Measurements from ENCODE around the gene EXOSC9.

EXOSC9 gene

DNA sequence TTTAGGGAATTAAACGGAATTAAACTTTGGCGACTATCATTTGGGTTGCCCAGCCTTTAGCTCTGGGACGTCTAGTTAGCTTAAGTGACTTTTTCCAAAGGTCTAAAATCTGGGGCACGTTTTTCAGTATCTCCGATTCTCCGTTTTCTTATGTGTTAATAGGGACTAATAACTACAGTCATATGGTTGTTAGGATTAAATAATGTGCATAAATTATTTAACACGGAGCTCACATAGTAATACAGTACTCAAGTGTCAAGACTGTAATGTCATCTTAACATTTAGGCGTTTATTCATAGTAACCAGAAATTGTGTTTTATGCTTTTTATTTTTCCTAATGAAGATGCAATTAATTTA, 23.0 kb downstream of the EXOSC9 start:
- DNase-seq (ENCODE audit: low read depth in 2 of 2), result no peak

DNA sequence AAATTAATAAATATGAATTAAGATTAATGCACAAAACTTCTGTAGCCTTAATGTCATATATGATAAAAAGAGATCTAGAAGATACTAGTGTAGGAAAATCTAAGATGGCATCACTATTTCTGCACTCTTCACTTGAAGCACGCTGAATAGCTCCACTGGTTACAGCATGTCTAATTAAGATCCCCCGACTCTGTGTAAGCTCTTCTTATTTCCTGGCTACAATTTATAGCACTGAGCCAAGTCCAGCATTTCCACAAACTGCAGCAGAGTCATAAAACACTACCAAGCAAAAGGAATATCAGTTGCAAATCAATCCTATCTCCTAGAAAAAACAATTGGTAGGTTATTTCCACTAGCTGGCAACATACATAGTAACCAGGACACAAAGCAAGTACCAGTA, 23.8 kb downstream of the EXOSC9 start:
- DNase-seq (ENCODE audit: low read depth in 2 of 2), result no peak

DNA sequence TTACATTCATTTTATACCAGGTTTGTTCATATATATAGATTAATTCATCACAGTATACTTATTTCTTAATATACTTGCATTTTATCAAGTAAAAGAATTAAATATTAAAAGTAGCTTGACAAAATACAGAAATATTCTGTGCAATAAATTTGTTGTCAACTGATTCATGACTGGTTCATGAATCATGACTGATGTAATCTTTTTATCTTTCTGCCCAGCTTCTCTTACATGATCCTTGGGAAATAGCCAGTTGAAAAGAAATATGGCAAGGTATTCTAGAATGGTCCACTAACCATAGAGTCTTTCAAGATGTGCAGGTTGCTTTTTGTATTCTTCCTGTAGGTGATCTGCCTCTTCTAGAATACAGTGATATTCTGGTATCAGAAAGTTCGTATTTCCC, 26.7 kb downstream of the EXOSC9 start:
- DNase-seq (ENCODE audit: low read depth in 2 of 2), result no peak

DNA sequence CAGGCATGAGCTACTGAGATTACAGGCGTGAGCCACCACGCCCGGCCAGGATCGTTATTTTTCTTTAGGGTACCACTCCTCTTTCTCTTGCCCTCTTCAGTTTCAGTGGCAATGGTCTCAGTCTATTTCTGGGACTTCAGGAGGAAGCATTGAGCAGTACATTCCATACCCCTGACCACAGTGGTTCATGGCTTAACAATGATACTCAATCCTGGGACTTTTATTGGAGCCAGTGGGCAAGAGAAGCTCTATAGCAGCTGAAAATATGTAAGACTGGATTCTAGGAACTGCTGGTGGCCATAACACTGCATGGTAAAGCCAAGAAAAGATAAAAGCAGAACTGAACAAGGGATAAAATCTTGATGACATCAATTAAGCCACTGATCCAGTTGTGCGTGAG, 28.4 kb downstream of the EXOSC9 start:
- no peak for DNase-seq (ENCODE audit: low read depth in 2 of 2)

DNA sequence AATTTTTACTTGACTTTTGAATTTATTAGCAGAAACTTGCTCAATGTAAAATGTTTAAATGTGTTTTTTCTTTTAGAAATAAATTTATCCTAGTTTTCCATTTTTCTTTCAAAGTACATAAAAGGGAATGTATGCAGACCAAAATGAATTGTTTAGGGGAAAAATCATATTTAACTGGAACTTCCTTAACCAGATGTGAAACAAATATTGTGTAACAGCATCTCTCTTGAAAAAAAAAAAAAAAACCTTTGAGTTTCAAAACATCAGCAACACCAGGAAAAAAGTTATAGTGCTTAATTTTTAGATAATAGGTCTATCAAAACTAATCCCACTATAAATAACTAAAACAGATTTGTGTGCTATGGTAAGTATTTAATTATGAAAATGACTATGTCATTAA, 37.0 kb downstream of the EXOSC9 start:
- no peak for DNase-seq (ENCODE audit: low read depth in 2 of 2)

DNA sequence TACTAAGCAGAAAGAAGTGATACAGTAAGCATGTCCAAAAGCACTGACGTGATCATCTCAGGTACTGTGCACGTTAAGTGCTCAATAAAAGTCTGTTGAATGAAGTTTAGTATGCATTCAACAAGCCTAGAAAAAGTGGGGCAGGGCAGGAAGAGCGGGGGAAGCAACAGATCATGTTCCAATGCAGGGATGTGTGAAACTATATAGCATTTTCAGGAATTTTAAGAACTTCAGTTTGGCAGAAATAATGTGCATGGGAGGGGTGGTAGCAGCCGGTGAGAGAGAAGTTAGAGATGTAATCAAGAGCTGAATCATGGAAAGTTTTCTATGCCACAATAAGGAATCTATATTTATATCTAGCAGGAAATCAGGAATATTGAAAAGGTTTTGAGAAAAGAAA, 41.7 kb downstream of the EXOSC9 start:
- no peak for DNase-seq (ENCODE audit: low read depth in 2 of 2)

DNA sequence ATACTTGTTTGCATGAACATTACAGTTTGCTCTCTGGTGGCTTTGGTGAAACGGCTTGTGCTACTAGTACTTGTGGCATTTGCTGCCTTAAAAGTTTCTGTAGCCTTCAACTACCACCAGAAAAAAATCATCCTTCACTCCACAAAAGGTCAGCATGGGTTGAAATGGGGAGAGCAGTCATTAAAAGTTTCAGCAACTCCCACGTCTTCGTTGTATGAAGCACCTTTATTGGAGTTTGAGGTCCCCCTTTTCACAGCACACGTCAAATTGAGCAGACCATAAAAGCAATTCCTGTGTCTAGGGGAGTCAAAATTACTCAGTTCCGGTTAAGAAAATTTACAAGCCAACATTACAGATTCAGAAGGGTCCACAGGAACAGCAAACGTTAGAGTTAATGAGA, 45.5 kb downstream of the EXOSC9 start:
- DNase-seq (ENCODE audit: low read depth in 2 of 2), result no peak

DNA sequence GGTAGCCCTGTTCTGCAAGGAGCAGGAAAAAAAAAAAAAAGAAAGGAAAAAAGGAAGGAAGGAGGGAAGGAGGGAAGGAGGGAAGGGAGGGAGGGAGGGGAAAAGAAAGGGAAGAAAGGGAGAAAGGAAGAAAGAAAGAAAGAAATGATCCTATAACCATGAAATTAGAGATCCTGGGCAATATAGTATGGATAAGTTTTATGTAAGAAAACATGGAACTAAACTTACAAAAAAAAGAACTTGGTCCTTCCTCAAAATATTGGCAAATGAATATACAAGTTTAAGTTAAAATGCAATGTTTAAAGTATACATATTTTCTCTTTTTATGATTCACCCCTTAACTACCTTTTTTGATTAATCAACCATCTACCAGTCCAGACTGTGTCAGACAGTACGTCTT, 50.2 kb downstream of the EXOSC9 start:
- no peak for DNase-seq (ENCODE audit: low read depth in 2 of 2)

DNA sequence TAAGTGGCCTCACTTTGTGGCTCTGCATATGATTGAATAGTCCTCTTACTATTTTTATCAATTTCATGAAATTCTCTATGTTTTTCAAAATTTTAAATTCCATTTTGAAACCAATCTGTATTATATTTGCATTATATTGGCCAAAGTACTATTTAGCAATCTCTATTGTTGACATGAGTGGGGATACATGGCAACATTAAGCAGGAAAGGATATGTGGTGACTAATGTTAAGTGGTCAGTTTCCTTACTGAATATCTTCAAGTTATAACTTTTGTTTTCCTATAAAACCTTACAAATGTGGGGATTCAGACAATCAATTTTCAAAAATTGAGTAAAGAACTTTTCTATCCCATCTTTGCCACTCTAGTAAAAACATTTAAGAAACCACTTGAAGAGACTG, 59.0 kb downstream of the EXOSC9 start:
- DNase-seq (ENCODE audit: low read depth in 2 of 2), result no peak

DNA sequence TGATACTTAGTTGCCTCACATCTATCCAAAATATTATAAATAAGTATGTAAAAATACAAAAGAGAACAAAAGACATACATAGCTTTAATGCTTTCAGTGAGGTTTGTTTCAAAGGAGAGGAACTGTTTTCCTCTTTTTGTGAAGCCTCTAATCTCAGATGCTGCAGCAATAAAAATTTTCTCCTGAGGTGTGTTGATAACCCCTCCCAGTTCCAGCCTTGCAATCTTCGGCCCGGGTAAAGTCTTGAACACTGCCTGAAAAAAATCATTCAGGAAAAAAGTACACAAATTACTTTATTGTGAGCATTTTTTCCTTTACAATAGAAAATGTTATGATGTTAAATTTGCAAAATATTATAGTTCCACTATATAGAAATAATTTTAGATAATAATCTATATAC, 60.3 kb downstream of the EXOSC9 start:
- no peak for DNase-seq (ENCODE audit: low read depth in 2 of 2)

DNA sequence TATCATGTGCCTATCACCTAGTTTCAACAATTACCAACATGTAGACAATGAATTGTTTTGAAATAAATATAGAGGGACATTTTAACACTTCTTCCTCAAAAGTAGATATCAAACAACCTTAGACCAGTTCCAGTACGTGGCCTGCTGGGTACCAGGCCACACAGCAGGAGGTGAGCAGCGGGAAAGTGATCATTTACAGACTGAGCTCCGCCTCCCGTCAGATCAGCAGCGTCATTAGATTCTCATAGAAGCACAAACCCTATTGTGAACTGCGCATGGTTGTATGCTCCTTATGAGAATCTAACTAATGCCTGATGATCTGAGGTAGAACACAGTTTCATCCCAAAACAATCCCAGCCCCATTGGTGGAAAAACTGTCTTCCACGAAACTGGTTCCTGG, 62.7 kb downstream of the EXOSC9 start:
- no peak for DNase-seq (ENCODE audit: low read depth in 2 of 2)

Data from stimulated activated CD4-positive, alpha-beta T cell treated with anti-CD3 and anti-CD28 coated beads, Interleukin-15, amount 100 ng/mL, for 48 hours (primary cell).